OCI-LY3 (cell line): Measurements from ENCODE around the gene LMTK3.

Experiments
- CTCF ChIP-seq: fragments of 200-600, 300-600 bp; sonication (generic); IDR thresholded peaks from 2 replicates; pipeline ENCODE4 v1.5.1; 2014; ENCODE audit warnings: antibody characterized with exemption, low read length, low read depth
- EZH2phosphoT487 ChIP-seq: fragments of 200-600 bp; shearing (Covaris generic); IDR thresholded peaks from 2 replicates; pipeline ENCODE4 v1.6.1; 2018; ENCODE audit warnings: antibody characterized with exemption, mixed run types, low read depth

- TF ChIP-seq CTCF (no peak), EZH2phosphoT487 (no peak)
These were observed 28.0 kb upstream of the LMTK3 start for GRCh38 chr19:48539503-48540096.
